GM12864 (cell line): ENCODE data around the gene PPP2R5A.

Experiments
- DNase-seq: peaks from one replicate; pipeline ENCODE4 v3.0.0-alpha.2; 2011; ENCODE audit warnings: low read depth
- H3K4me3 ChIP-seq: 2 replicates; pipeline ENCODE4 v1.5.1; 2011; ENCODE audit warnings: mild to moderate bottlenecking, low read depth, low read length, control low read depth
- CTCF ChIP-seq: IDR thresholded peaks from 2 replicates; pipeline ENCODE4 v1.5.1; 2011; ENCODE audit warnings: low read depth, mild to moderate bottlenecking, moderate library complexity, low read length, control low read depth, inconsistent platforms; ENCODE audit errors: missing control alignments

The PPP2R5A gene

GRCh38 chr1:212368073-212368484 lies 82.9 kb downstream of the PPP2R5A start:
- no peak overlapping the region for H3K4me3 ChIP-seq
- DNase-seq, result peak; percentile 64
- peak; percentile 94 for TF ChIP-seq CTCF

- no peak overlapping the region for H3K4me3 ChIP-seq
- no peak for TF ChIP-seq CTCF
- no peak for DNase-seq
Observed at GRCh38 chr1:212375986-212376385, 90.8 kb downstream of the PPP2R5A start.

- no peak for DNase-seq
- no peak for TF ChIP-seq CTCF
- H3K4me3 ChIP-seq, result no peak overlapping the region
Observed at GRCh38 chr1:212377644-212378043, 92.4 kb downstream of the PPP2R5A start.

GRCh38 chr1:212379366-212379765 lies 94.2 kb downstream of the PPP2R5A start:
- no peak for DNase-seq
- no peak for TF ChIP-seq CTCF
- no peak overlapping the region for H3K4me3 ChIP-seq

- no peak overlapping the region for H3K4me3 ChIP-seq
- no peak for TF ChIP-seq CTCF
- DNase-seq, result no peak
Observed at GRCh38 chr1:212381397-212382035, 96.3 kb downstream of the PPP2R5A start.

GRCh38 chr1:212386029-212386428 lies 100.8 kb downstream of the PPP2R5A start:
- no peak overlapping the region for H3K4me3 ChIP-seq
- no peak for TF ChIP-seq CTCF
- no peak for DNase-seq
